ENCODE results near the gene MAB21L4. TPM values are rescaled to one million over a fixed set of nuclear protein-coding genes. Genes with fewer than 3 reads are reported as not detected.

The MAB21L4 gene
- total RNA-seq, 1 experiment from 2014 or later, result not detected

GRCh38 chr2:240877460-240878340 is 18.3 kb downstream of the MAB21L4 start:
- no peak overlapping the region for H3K4me3 ChIP-seq
- no peaks in the 10 kb centered on the region for H3K9me3 ChIP-seq
- DNase-seq, result no peak
- H3K36me3 ChIP-seq, result no peaks in the 10 kb centered on the region
- no peaks in the 10 kb centered on the region; the same call in 1 of the 2 replicates for H3K27me3 ChIP-seq

- no peaks in the 10 kb centered on the region for H3K9me3 ChIP-seq
- no peaks in the 10 kb centered on the region for H3K36me3 ChIP-seq
- DNase-seq, result no peak
- H3K4me3 ChIP-seq, result no peak overlapping the region
- H3K27me3 ChIP-seq, result no peaks in the 10 kb centered on the region
These were observed 19.3 kb downstream of the MAB21L4 start for GRCh38 chr2:240876475-240877251.

GRCh38 chr2:240876035-240876474 is 19.9 kb downstream of the MAB21L4 start:
- Histone ChIP-seq H3K9me3 (no peaks in the 10 kb centered on the region), H3K36me3 (no peaks in the 10 kb centered on the region), H3K4me3 (no peak overlapping the region), H3K27me3 (no peaks in the 10 kb centered on the region)
- DNase-seq, result no peak

- Histone ChIP-seq H3K36me3 (no peaks in the 10 kb centered on the region), H3K27me3 (no peaks in the 10 kb centered on the region), H3K4me3 (no peak overlapping the region), H3K9me3 (no peaks in the 10 kb centered on the region)
- DNase-seq, result no peak
These were observed 20.5 kb downstream of the MAB21L4 start for GRCh38 chr2:240875228-240876034.

GRCh38 chr2:240874715-240875227 is 21.2 kb downstream of the MAB21L4 start:
- DNase-seq, result no peak
- Histone ChIP-seq H3K36me3 (no peaks in the 10 kb centered on the region), H3K27me3 (no peaks in the 10 kb centered on the region), H3K4me3 (no peak overlapping the region), H3K9me3 (no peaks in the 10 kb centered on the region)

- DNase-seq, result no peak
These were observed 21.9 kb downstream of the MAB21L4 start for GRCh38 chr2:240873805-240874714.

GRCh38 chr2:240873098-240873788 is 22.7 kb downstream of the MAB21L4 start:
- no peaks in the 10 kb centered on the region for H3K27me3 ChIP-seq
- H3K4me3 ChIP-seq, result no peak overlapping the region
- no peaks in the 10 kb centered on the region for H3K36me3 ChIP-seq
- H3K9me3 ChIP-seq, result no peaks in the 10 kb centered on the region
- no peak for DNase-seq

More at GRCh38 chr2:240873805-240874714, 21.9 kb downstream of the MAB21L4 start:
- H3K9me3 ChIP-seq, result no peaks in the 10 kb centered on the region
- H3K4me3 ChIP-seq, result no peak overlapping the region
- no peaks in the 10 kb centered on the region for H3K27me3 ChIP-seq
- H3K36me3 ChIP-seq, result no peaks in the 10 kb centered on the region

- Histone ChIP-seq H3K36me3 (no peaks in the 10 kb centered on the region), H3K4me3 (no peak overlapping the region), H3K9me3 (no peaks in the 10 kb centered on the region), H3K27me3 (no peaks in the 10 kb centered on the region)
- DNase-seq, result no peak
These were observed 23.4 kb downstream of the MAB21L4 start for GRCh38 chr2:240872317-240873097.

GRCh38 chr2:240871071-240871958 is 24.6 kb downstream of the MAB21L4 start:
- no peaks in the 10 kb centered on the region for H3K9me3 ChIP-seq
- no peak overlapping the region for H3K4me3 ChIP-seq
- H3K36me3 ChIP-seq, result no peaks in the 10 kb centered on the region
- no peaks in the 10 kb centered on the region for H3K27me3 ChIP-seq
- no peak for DNase-seq

GRCh38 chr2:240869956-240870875 is 25.7 kb downstream of the MAB21L4 start:
- H3K27me3 ChIP-seq, result no peaks in the 10 kb centered on the region
- DNase-seq, result no peak
- H3K9me3 ChIP-seq, result no peaks in the 10 kb centered on the region

GRCh38 chr2:240869109-240869955 is 26.6 kb downstream of the MAB21L4 start:
- no peaks in the 10 kb centered on the region for H3K27me3 ChIP-seq
- no peaks in the 10 kb centered on the region for H3K36me3 ChIP-seq
- no peak overlapping the region for H3K4me3 ChIP-seq
- H3K9me3 ChIP-seq, result no peaks in the 10 kb centered on the region
- no peak for DNase-seq

More at GRCh38 chr2:240869956-240870875, 25.7 kb downstream of the MAB21L4 start:
- Histone ChIP-seq H3K36me3 (no peaks in the 10 kb centered on the region), H3K4me3 (no peak overlapping the region)

Data from MG63 (cell line).